ENCODE results near the gene GUSB.
"Not testable (repeated sequence)": the region's sequence is repeated elsewhere in the genome, so short reads cannot be mapped to it uniquely, and the experiment has no call there.

Gene GUSB

DNA sequence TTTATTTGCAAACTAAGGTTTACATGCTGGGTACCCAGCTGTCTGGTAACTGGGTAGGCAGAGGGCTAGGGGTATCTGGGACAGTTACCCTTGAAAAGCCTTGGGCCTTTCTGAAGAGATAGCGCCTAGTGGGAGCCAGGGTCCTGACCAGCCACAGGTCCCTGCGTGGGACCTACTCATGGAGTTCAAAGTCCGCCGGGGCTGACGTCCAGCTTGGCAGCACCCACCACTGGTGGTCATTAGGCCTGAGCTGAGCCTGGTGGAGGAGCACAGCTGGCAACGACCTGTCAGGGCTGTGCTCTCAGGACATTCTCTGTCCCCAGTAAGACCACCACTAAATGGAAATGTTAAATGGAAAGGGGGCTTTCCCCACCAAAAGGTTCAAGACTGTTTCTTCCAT, 20.0 kb downstream of the GUSB start:
- H3K9me3 Mint-ChIP-seq = no peaks in the 10 kb centered on the region
- H3K4me3 Mint-ChIP-seq = no peak overlapping the region
- no peak for ATAC-seq
- H3K36me3 Mint-ChIP-seq = peaks cover 59% of the 10 kb centered on the region
- H3K27ac Mint-ChIP-seq = no peak overlapping the region
- H3K27me3 Mint-ChIP-seq = no peaks in the 10 kb centered on the region
- H3K4me1 Mint-ChIP-seq = no peaks in the 10 kb centered on the region

DNA sequence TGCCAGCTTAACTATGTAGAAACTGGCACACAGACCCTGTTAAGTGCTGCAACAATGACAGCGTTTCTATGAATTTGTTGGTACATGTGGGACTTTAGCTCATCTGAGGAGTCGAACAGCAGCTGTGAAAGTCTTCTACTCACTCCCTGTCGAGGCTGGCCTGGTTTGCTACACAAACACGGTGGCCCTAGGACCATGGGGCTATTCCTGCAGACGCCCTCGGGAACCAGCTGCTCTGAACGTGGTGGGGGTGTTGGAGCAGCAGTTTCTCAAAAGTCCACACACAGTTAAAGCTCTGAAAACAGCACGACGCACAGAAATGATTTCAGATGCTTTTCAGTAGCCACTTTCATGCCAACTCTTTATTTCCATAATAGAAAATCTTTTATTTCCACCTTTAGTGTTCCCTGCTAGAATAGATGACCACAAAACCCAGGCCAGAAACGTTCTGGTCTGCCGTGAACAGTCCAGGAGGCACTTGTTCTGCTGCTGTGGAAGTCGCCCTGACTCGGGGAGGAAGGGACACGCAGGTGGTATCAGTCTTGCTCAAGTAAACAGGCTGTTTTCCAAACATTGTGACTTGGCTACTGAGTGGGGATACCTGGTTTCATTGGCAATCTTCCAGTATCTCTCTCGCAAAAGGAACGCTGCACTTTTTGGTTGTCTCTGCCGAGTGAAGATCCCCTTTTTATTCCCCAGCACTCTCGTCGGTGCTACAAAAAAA, 21.5 kb downstream of the GUSB start:
- peaks cover 55% of the 10 kb centered on the region for H3K36me3 Mint-ChIP-seq
- no peak overlapping the region for H3K27ac Mint-ChIP-seq

DNA sequence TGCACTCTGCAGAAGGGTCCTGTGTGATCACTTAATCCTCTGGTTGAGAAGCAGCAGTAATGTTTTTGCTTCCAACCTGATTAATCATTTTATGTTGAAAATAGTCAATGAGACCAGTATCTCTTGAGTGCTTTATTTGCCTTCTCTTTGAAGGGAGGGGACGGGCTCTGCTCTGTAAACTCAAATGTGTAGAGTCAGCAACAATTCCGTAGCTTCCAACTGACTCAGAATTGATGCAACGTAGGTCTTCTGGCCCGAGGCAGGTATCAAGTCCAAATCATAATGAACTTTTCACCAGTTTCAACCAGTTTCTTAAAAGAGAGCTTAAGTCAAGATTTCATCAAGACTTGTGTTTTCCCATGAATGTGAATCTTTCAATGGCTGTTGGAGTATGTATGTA, 26.3 kb downstream of the GUSB start:
- H3K9me3 Mint-ChIP-seq = no peaks in the 10 kb centered on the region
- no peak for ATAC-seq
- H3K27ac Mint-ChIP-seq = no peak overlapping the region
- H3K4me3 Mint-ChIP-seq = no peak overlapping the region
- H3K27me3 Mint-ChIP-seq = no peaks in the 10 kb centered on the region
- peaks cover 45% of the 10 kb centered on the region for H3K36me3 Mint-ChIP-seq
- H3K4me1 Mint-ChIP-seq = no peaks in the 10 kb centered on the region

More for the DNA sequence above, 21.5 kb downstream of the GUSB start:
- Mint-ChIP-seq H3K4me3 (no peak overlapping the region), H3K27me3 (no peaks in the 10 kb centered on the region), H3K4me1 (no peaks in the 10 kb centered on the region), H3K9me3 (no peaks in the 10 kb centered on the region)
- ATAC-seq = no peak

DNA sequence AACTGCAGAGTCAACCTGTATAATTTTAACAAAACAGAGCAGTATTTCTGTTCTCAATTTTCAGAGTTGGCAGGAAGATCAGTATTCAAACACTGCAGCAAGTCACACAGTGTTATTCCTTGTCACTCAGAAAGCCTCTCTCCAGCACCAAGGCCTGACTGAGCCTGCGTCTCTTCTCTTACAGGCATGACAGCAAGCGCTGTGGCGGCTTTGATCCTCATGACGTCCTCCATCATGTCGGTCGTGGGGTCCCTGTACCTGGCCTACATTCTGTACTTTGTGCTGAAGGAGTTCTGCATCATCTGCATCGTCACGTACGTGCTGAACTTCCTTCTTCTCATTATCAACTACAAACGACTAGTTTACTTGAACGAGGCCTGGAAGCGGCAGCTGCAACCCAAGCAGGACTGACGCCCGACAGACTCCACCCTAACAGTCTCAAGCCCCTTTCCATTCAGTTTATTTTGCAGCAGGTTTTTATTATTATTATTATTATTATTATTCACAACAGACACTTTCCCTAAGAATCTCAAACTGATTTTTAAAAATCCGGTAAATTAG, 28.0 kb downstream of the GUSB start:
- Mint-ChIP-seq H3K27me3 (no peaks in the 10 kb centered on the region), H3K4me1 (no peaks in the 10 kb centered on the region), H3K27ac (no peak overlapping the region), H3K36me3 (peaks cover 33% of the 10 kb centered on the region), H3K9me3 (no peaks in the 10 kb centered on the region), H3K4me3 (no peak overlapping the region)
- no peak for ATAC-seq

DNA sequence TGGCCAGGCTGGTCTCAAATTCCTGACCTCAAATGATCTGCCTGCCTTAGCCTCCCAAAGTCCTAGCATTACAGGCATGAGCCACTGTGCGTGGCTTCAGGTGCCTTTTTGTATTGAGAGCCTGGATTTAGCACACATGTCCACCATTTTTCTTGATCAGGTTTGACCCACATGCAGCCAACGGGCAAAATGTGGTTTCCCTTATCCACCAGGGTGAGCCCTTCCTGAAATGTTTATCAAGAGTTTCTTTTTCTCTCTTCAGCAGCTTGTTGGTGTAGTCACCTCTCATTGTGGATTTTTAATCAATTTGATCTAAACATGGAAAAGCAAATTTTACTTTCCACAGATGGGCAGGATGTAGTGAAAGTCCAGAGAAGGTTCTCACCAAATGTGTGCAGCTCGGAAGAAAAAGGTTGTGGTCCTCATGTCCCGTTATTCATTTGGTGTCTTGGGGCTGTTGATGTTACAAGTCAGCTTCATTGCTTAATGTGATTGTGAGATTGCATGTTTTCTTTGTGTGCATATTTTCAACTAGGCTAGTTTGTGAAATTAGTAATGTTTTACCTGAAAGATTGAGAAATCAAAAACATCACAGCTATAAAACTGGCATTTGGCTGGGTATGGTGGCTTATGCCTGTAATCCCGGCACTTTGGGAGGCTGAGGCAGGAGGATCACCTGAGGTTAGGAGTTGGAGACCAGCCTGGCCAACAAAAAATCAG, 28.9 kb downstream of the GUSB start:
- Mint-ChIP-seq H3K9me3 (no peaks in the 10 kb centered on the region), H3K27me3 (no peaks in the 10 kb centered on the region), H3K36me3 (peaks cover 30% of the 10 kb centered on the region), H3K4me1 (no peaks in the 10 kb centered on the region), H3K27ac (no peak overlapping the region), H3K4me3 (no peak overlapping the region)
- ATAC-seq = no peak

DNA sequence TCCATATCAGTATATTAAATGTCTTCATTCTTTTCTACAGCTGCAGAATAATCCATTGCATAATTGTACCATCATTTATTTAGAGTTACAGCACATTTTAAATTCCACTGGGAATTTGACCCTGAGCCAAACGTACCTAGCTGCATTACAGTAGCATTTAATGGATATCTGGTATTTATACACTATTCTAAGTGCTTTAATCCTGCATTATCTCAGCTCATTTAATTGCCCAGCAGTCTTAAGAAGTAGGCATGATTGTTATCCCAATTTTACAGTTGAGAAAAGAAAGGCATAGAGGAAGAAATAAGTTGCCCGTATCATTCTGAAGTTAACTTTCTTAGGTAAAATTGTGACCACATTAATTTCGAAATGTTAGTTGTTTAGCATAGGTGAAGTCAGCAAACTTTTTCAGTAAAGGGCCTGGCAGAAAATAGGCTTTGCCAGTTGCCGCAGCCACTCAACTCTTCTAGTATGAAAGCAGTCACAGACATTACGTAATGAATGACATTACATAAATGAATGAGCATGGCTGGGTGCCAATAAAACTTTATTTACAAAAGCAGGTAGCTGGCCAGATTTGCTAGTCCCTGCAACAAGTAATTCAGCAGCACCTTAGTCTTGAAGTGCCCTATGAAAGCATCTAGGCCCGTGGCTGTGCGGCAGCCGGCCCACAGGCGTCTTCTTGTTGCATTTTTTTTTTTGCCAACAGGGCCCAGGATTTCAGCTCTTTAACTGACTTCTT, 30.0 kb downstream of the GUSB start:
- no peak overlapping the region for H3K4me3 Mint-ChIP-seq
- ATAC-seq = no peak
- peaks cover 26% of the 10 kb centered on the region for H3K36me3 Mint-ChIP-seq
- no peak overlapping the region for H3K27ac Mint-ChIP-seq
- no peaks in the 10 kb centered on the region for H3K27me3 Mint-ChIP-seq
- H3K4me1 Mint-ChIP-seq = no peaks in the 10 kb centered on the region
- H3K9me3 Mint-ChIP-seq = no peaks in the 10 kb centered on the region

DNA sequence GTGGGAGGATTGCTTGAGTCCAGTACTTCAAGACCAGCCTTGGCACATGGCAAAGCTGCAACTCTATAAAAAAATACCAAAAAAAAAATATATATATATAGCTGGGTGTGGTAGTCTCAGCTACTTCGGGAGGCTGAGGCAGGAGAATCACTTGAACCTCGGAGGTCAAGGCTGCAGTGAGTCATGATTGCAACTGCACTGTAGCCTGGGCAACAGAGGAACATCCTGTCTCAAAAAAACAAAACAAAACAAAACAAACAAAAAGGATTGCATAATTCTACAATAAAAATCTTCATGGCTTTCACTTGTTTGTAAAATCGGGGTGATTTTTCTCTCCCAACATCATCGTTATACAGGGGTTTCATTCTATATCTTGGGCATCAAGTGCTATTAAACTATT, 35.1 kb downstream of the GUSB start:
- Mint-ChIP-seq H3K4me1 (no peaks in the 10 kb centered on the region), H3K27me3 (no peaks in the 10 kb centered on the region), H3K4me3 (no peak overlapping the region), H3K36me3 (peaks cover 6% of the 10 kb centered on the region), H3K9me3 (no peaks in the 10 kb centered on the region), H3K27ac (no peak overlapping the region)
- no peak for ATAC-seq

DNA sequence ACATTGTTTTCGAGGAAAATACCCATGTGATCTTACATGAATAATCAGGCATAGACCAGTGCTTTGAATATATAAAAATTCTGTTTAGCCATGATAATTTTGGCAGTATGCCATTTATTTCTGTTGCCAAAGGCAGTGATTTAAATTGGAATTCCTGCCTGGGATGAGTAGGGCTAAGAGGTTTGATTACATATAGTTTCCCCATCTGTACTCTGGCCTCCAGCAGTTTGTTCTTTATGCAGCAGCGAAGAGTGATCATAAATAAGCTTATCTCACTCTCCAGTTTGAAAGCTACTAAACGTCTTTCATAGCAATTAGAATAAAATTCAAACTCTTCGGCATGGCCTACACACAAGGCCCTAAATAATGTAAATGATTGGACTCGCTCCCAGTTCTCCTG, 36.2 kb downstream of the GUSB start:
- H3K4me3 Mint-ChIP-seq, ATAC-seq, H3K36me3 Mint-ChIP-seq, H3K27me3 Mint-ChIP-seq, H3K4me1 Mint-ChIP-seq, H3K9me3 Mint-ChIP-seq, H3K27ac Mint-ChIP-seq: not testable (repeated sequence)

DNA sequence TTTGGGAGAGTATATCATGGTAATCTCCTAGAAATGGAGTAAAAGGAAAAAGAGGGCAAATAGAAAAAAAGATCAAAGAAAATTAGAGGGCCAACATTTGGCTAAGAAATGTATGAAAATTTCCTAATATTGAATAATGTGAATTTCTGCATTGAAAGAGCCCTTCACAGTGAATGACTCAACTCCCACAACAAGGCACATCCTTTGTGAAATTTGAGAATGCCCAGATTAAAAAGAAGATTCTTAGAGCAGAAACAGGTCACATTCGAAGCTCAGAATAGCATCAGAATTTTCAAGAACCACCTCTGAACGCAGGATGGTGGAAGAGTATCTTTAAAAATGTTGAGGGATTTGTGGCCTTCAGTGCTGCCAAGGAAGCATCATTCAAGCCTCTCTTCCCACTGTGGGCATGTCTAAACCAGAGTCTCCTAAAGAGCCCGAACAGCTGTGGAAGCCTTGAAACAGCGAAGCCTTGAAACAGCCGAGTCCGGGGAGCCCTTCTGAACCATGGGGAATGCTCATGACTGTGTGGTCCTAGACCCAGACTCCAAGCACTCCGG, 43.6 kb downstream of the GUSB start:
- no peak overlapping the region for H3K27ac Mint-ChIP-seq
- no peak for ATAC-seq

DNA sequence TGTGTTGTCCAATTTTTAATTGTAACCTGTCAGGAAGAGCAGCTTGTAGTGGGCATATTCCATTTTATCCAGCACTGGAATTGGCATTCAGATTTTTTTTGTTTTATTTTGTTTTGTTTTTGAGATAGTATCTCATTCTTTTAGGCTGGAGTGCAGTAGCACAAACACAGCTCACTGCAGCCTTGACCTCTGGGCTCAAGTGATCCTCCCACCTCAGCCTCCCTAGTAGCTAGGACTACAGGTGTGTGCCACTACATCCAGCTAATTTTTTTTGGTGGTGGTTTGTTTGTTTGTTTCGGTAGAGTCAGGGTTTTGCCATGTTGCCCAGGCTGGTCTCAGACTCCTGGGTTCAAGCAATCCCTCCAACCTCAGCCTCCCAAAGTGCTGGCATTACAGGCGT, 44.7 kb downstream of the GUSB start:
- peaks cover 49% of the 10 kb centered on the region for H3K36me3 Mint-ChIP-seq
- H3K4me1 Mint-ChIP-seq = peaks cover 20% of the 10 kb centered on the region
- no peaks in the 10 kb centered on the region for H3K27me3 Mint-ChIP-seq
- H3K9me3 Mint-ChIP-seq = no peaks in the 10 kb centered on the region
- no peak overlapping the region for H3K4me3 Mint-ChIP-seq
- no peak overlapping the region for H3K27ac Mint-ChIP-seq
- ATAC-seq = no peak

More for the DNA sequence above, 43.6 kb downstream of the GUSB start:
- Mint-ChIP-seq H3K27me3 (no peaks in the 10 kb centered on the region), H3K4me3 (no peak overlapping the region), H3K4me1 (peaks cover 10% of the 10 kb centered on the region), H3K36me3 (peaks cover 49% of the 10 kb centered on the region), H3K9me3 (no peaks in the 10 kb centered on the region)

DNA sequence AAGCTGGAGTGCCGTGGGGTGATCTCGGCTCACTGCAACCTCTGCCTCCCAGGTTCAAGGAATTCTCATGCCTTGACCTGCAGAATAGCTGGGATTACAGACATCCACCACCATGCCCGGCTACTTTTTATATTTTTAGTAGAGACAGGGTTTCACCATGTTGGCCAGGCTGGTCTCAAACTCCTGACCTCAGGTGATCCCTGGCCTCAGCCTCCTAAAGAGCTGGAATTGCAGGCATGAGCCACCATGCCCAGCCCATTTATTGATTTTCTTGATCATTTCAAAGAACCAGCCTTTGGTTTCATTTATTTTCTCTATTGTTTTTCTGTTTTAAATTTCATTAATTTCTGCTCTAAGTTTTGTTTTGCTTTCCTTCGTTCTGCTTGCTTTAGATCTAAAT, 50.3 kb downstream of the GUSB start:
- Mint-ChIP-seq H3K9me3 (no peaks in the 10 kb centered on the region), H3K27me3 (no peaks in the 10 kb centered on the region), H3K4me1 (peaks cover 31% of the 10 kb centered on the region), H3K36me3 (peaks cover 32% of the 10 kb centered on the region), H3K4me3 (no peak overlapping the region), H3K27ac (no peak overlapping the region)
- ATAC-seq = no peak

DNA sequence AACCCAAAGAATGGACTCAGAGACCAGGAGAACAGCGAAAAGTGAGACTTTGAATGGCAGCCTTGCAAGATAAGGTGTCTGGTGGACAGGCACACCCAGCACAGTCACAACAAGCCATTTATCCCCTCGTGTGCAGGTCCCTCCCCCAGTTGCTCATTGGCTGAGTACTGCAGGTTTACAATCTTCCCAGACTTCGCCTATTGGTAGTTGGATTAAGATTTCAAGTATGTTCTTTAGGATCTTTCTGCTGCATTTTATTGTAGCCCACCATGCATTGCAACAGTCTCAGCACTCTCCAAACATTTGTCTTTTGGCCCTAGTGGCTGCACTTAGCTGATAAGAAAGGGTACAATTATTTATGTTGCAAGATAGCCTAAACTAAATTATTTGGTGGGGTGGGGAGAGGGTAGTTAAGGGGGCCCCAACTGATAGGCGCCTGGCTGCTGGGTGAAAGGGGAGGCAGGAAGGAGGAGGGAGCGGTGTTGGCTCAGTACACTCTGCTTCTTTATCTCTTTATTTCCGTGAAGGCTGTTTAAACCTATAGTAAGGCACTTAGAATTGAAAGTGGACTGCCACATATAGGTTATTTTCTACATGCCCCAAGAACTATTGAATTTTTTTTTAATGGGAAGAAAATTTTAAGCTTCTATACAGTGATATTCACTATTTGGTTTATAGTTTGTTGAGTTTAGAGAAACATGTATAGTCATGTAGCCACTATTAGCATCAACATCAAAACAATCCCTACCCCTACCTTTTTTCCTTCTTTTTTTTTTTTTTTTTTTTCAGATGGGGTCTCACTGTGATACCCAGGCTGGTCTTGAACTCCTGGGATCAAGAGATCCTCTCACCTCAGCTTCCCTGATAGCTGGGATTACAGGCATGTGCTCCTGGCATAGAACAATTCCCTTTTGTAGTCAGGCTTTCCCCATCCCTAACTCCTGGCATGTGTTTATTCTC, 54.2 kb downstream of the GUSB start:
- Mint-ChIP-seq H3K36me3 (peaks cover 25% of the 10 kb centered on the region), H3K27ac (no peak overlapping the region), H3K9me3 (no peaks in the 10 kb centered on the region), H3K4me3 (no peak overlapping the region), H3K4me1 (peaks cover 22% of the 10 kb centered on the region), H3K27me3 (no peaks in the 10 kb centered on the region)
- ATAC-seq = no peak

DNA sequence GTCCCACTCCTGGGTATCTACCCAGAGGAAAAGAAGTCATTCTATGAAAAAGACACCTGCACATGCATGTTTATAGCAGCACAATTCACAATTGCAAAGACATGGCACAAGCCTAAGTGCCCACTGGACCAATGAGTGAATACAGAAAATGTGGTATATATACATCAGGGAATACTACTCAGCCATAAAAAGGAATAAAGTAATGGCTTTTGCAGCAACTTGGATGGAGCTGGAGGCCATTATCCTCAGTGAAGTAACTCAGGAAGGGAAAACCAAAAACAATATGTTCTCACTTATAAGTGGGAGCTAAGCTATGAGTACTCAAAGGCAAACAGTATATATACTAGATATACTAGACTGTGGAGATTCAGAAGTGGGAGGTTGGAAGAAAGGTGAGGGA, 55.4 kb downstream of the GUSB start:
- peaks cover 18% of the 10 kb centered on the region for H3K4me1 Mint-ChIP-seq
- H3K27ac Mint-ChIP-seq = no peak overlapping the region
- peaks cover 28% of the 10 kb centered on the region for H3K36me3 Mint-ChIP-seq
- ATAC-seq = no peak
- no peaks in the 10 kb centered on the region for H3K27me3 Mint-ChIP-seq
- H3K9me3 Mint-ChIP-seq = no peaks in the 10 kb centered on the region
- no peak overlapping the region for H3K4me3 Mint-ChIP-seq

DNA sequence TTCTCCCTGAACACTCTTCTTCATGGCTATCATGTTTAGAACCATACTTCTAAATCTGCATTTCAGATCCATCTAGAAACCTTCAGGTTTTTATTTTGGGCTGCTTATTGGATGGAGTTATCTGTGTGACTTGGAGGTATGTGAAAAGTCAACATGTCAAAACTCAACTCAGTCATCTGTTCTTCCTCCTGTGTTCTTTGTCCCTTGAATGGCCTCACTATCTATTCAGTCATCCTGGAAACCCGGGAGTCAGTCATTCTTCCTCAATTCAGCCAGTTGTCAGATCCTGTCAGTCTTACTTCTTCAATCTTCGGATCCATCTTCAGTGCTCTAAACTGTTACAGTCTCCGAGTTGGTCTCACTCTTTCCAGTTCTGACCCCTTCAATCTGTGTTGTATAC, 57.0 kb downstream of the GUSB start:
- H3K4me1 Mint-ChIP-seq = peaks cover 18% of the 10 kb centered on the region
- no peak overlapping the region for H3K27ac Mint-ChIP-seq
- no peak overlapping the region for H3K4me3 Mint-ChIP-seq
- no peak for ATAC-seq
- H3K9me3 Mint-ChIP-seq = no peaks in the 10 kb centered on the region
- H3K27me3 Mint-ChIP-seq = no peaks in the 10 kb centered on the region
- H3K36me3 Mint-ChIP-seq = peaks cover 34% of the 10 kb centered on the region
